Panc1 (cell line): Measurements from ENCODE around the gene GKN1.

Source experiments
- CTCF ChIP-seq: fragments of 450-650 bp; IDR thresholded peaks from 2 replicates; pipeline ENCODE4 v1.5.1; 2017; ENCODE audit warnings: mild to moderate bottlenecking
- POLR2AphosphoS5 ChIP-seq: IDR thresholded peaks from 2 replicates; pipeline ENCODE4 v1.6.1; 2012; ENCODE audit warnings: mild to moderate bottlenecking, low read depth, low read length, moderate library complexity

GRCh38 chr2:69003731-69004130, 29.3 kb downstream of the GKN1 start:
- TF ChIP-seq POLR2AphosphoS5 (no peak), CTCF (no peak)
